IMR-90 (cell line): Measurements from ENCODE around the gene PPM1F. TPM values are rescaled to one million over a fixed set of nuclear protein-coding genes. Genes with fewer than 3 reads are reported as not detected.

Source experiments
- ATAC-seq: fragments of 200-7000 bp; cut with Tn5 transposase; 2 replicates; pipeline ENCODE4 v1.9.1; 2020; ENCODE audit warnings: low read depth, mild to moderate bottlenecking, moderate library complexity
- BruUV-seq: library from RNA; stranded (reverse); fragments of 400-500 nt; replicated peaks from 2 replicates; lab custom pipeline; 2021; lab: Mats Ljungman, UMichigan
- CTCF ChIA-PET: fragments of 300-600 bp; formaldehyde crosslinking; extraction: SDS; loops from one replicate; lab custom pipeline; 2021; ENCODE audit warnings: antibody characterized with exemption; lab: Yijun Ruan, JAX
- POLR2A ChIA-PET: fragments of 300-600 bp; sonication (Branson Sonifier 250); formaldehyde crosslinking; loops from one replicate; lab custom pipeline; 2022; ENCODE audit warnings: antibody characterized with exemption; ENCODE audit not compliant: unreplicated experiment; lab: Charles Lee
- DNase-seq: peaks from one replicate; pipeline ENCODE4 v3.0.0; 2013
- H2AFZ ChIP-seq: replicated peaks from 2 replicates; pipeline ENCODE3; 2013; ENCODE audit warnings: low read length, mild to moderate bottlenecking; ENCODE audit not compliant: poor library complexity
- H2AK5ac ChIP-seq: 2 replicates; pipeline ENCODE4 v1.6.1; 2013; ENCODE audit warnings: low read depth, low read length, inconsistent platforms
- H2AK9ac ChIP-seq: replicated peaks from 2 replicates; pipeline ENCODE3; 2013; ENCODE audit warnings: mild to moderate bottlenecking, low read depth, low read length, moderate library complexity; ENCODE audit not compliant: poor library complexity
- H2BK120ac ChIP-seq: 2 replicates; pipeline ENCODE4 v1.6.1; 2013; ENCODE audit warnings: low read depth, low read length, inconsistent platforms
- H2BK15ac ChIP-seq: 3 replicates; pipeline ENCODE4 v1.6.1; 2013; ENCODE audit warnings: low read depth, low read length, inconsistent platforms
- H2BK20ac ChIP-seq: 2 replicates; pipeline ENCODE4 v1.6.1; 2013; ENCODE audit warnings: low read depth, mild to moderate bottlenecking, inconsistent platforms, low read length, moderate library complexity
- H2BK5ac ChIP-seq: 2 replicates; pipeline ENCODE4 v1.6.1; 2013; ENCODE audit warnings: mild to moderate bottlenecking, low read depth, low read length, inconsistent platforms; ENCODE audit not compliant: poor library complexity, severe bottlenecking
- H3K14ac ChIP-seq: replicated peaks from 2 replicates; pipeline ENCODE4 v1.6.1; 2013; ENCODE audit warnings: low read depth, low read length, inconsistent platforms
- H3K18ac ChIP-seq: 2 replicates; pipeline ENCODE4 v1.6.1; 2013; ENCODE audit warnings: low read depth, low read length, control low read depth
- H3K23ac ChIP-seq: 2 replicates; pipeline ENCODE4 v1.6.1; 2013; ENCODE audit warnings: low read depth, low read length, inconsistent platforms
- H3K27ac ChIP-seq: 2 replicates; pipeline ENCODE4 v1.5.1; 2013; ENCODE audit warnings: mild to moderate bottlenecking, control low read depth, low read length; ENCODE audit not compliant: insufficient read depth
- H3K27me3 ChIP-seq: 2 replicates; pipeline ENCODE4 v1.6.1; 2013; ENCODE audit warnings: low read length; ENCODE audit not compliant: control insufficient read depth, insufficient read depth
- H3K36me3 ChIP-seq: 2 replicates; pipeline ENCODE4 v1.6.1; 2013; ENCODE audit warnings: low read length, mixed read lengths; ENCODE audit not compliant: control insufficient read depth, insufficient read depth
- H3K4ac ChIP-seq: 2 replicates; pipeline ENCODE4 v1.6.1; 2013; ENCODE audit warnings: low read depth, low read length, inconsistent platforms
- H3K4me1 ChIP-seq: 2 replicates; pipeline ENCODE4 v1.6.1; 2013; ENCODE audit warnings: low read length, mixed read lengths; ENCODE audit not compliant: control insufficient read depth, insufficient read depth
- H3K4me2 ChIP-seq: 2 replicates; pipeline ENCODE4 v1.6.1; 2013; ENCODE audit warnings: low read depth, mild to moderate bottlenecking, control low read depth, low read length, moderate library complexity
- H3K4me3 ChIP-seq: 2 replicates; pipeline ENCODE4 v1.5.1; 2013; ENCODE audit warnings: low read depth, mild to moderate bottlenecking, control low read depth, low read length, moderate library complexity; ENCODE audit not compliant: insufficient read depth
- H3K56ac ChIP-seq: 2 replicates; pipeline ENCODE4 v1.6.1; 2013; ENCODE audit warnings: low read length, inconsistent platforms; ENCODE audit not compliant: insufficient read depth; ENCODE audit errors: extremely low read depth
- H3K79me1 ChIP-seq, 2 experiments: 2 replicates each; pipeline ENCODE4 v1.6.1; 2013; ENCODE audit warnings: low read length in 2 of 2, inconsistent platforms in 1 of 2, low read depth in 1 of 2
- H3K9ac ChIP-seq: 2 replicates; pipeline ENCODE4 v1.6.1; 2013; ENCODE audit warnings: low read depth, low read length, control low read depth
- H3K9me1 ChIP-seq: 2 replicates; pipeline ENCODE4 v1.6.1; 2013; ENCODE audit warnings: low read length, inconsistent platforms; ENCODE audit not compliant: insufficient read depth
- H3K9me3 ChIP-seq: 2 replicates; pipeline ENCODE4 v1.6.1; 2013; ENCODE audit warnings: low read length; ENCODE audit not compliant: control insufficient read depth, insufficient read depth
- H4K20me1 ChIP-seq: 2 replicates; pipeline ENCODE4 v1.6.1; 2013; ENCODE audit warnings: low read length, inconsistent platforms; ENCODE audit not compliant: insufficient read depth
- H4K5ac ChIP-seq: 2 replicates; pipeline ENCODE4 v1.6.1; 2013; ENCODE audit warnings: mild to moderate bottlenecking, low read depth, low read length, control low read depth
- H4K8ac ChIP-seq, 2 experiments: 2 replicates each; pipeline ENCODE4 v1.6.1; 2013; ENCODE audit warnings: low read depth in 2 of 2, low read length in 2 of 2, control low read depth in 1 of 2, inconsistent platforms in 1 of 2
- H4K91ac ChIP-seq: 2 replicates; pipeline ENCODE4 v1.6.1; 2013; ENCODE audit warnings: low read depth, low read length, inconsistent platforms; ENCODE audit not compliant: insufficient read depth
- CEBPB ChIP-seq: IDR thresholded peaks from 2 replicates; pipeline ENCODE4 v1.6.1; 2012; ENCODE audit warnings: low read depth, low read length, improper control_type of control experiment
- FOS ChIP-seq: fragments of 150-350 bp; IDR thresholded peaks from 2 replicates; pipeline ENCODE4 v1.6.1; 2016; ENCODE audit warnings: low read depth, low read length
- MAZ ChIP-seq: IDR thresholded peaks from 2 replicates; pipeline ENCODE4 v1.6.1; 2012; ENCODE audit warnings: low read depth, mild to moderate bottlenecking, low read length, improper control_type of control experiment, moderate library complexity, borderline replicate concordance
- POLR2A ChIP-seq: IDR thresholded peaks from 2 replicates; pipeline ENCODE4 v1.6.1; 2012; ENCODE audit warnings: mild to moderate bottlenecking, low read depth, low read length
- RCOR1 ChIP-seq: IDR thresholded peaks from 2 replicates; pipeline ENCODE4 v1.6.1; 2012; ENCODE audit warnings: mild to moderate bottlenecking, low read length, improper control_type of control experiment; ENCODE audit not compliant: insufficient replicate concordance
- WGBS, 2 experiments: methylation state at CpG; one replicate each; pipeline versions ENCODE4 v1.1.5 to v1.1.7; 2013; ENCODE audit warnings: missing lambda C conversion rate in 2 of 2; ENCODE audit not compliant: insufficient read length in 1 of 2; ENCODE audit errors: extremely low coverage in 2 of 2; 5-methylcytosine and 5-hydroxymethylcytosine counted together
- dilution Hi-C: fragments of 300-500 bp; cut with HindIII; formaldehyde crosslinking; loops from one replicate; pipeline ENCODE4 v1.14.3; 2018; ENCODE audit warnings: low sequenced_read_pairs; ENCODE audit not compliant: unreplicated experiment
- in situ Hi-C: fragments of 300-500 bp; cut with MboI; formaldehyde crosslinking; loops from 3 replicates; pipeline ENCODE4 v1.14.3; 2019; ENCODE audit warnings: low sequenced_read_pairs, inconsistent platforms, mixed read lengths
- intact Hi-C: fragments of 100-400 bp; cut with micrococcal nuclease; formaldehyde crosslinking; loops from 2 replicates; pipeline ENCODE4 v1.10.0; 2022
- polyA plus RNA-seq, 3 experiments: library from polyadenylated mRNA; depleted of rRNA; stranded (reverse); fragments of >200 nt; gene quantifications; 2 replicates each; pipeline ENCODE4 v1.2.3, GENCODE V29; 2012; ENCODE audit warnings: low replicate concordance in 1 of 3
- total RNA-seq: library from RNA; depleted of rRNA; stranded (reverse); fragments of >200 nt; gene quantifications from 2 replicates; pipeline ENCODE4 v1.2.3, GENCODE V29; 2012
- TF ChIP-seq, protein P1 (sequence below): fragments of 150-350 bp; IDR thresholded peaks from 2 replicates; pipeline ENCODE4 v1.6.1; 2017; ENCODE audit warnings: mild to moderate bottlenecking, antibody characterized with exemption, low read length, low read depth

PPM1F gene
- total and polyA plus RNA-seq, 2 of the 4 experiments (the other 2 are of a cell fraction): 20.8 to 30.3 TPM

DNA sequence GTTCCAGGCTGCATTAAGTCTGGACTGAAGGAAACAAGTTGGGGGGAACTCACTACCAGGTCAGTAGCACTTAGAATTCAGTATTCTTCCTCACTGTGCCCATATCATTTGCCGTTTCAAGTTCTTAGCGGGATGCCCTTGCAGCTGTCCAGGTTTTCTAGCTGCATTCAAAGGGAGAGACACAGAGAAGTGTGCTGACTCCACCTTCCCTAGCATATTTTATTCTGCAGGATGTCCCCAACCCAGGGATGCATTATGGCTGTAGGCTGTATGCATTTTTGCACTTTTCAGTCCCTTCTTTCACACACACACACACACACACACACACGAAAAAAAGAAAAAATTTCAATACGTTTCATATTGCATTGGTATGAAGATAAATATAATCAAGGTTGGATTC is 49.4 kb downstream of the PPM1F start:
- in situ Hi-C loops (no loop called here), dilution Hi-C loops (no loop called here), intact Hi-C loops (no loop called here)
- H3K56ac ChIP-seq: no peak overlapping the region
- H3K9ac ChIP-seq: no peak overlapping the region
- H4K8ac ChIP-seq: no peak overlapping the region
- H2AFZ ChIP-seq: no peak overlapping the region
- no peak; the same call in 1 of the 2 replicates for ATAC-seq
- no peak overlapping the region for H2BK15ac ChIP-seq
- no peak overlapping the region for H3K23ac ChIP-seq
- no peak for DNase-seq
- 0 out of 2 replicates have a peak, but pooled peaks cover 2% of the 10 kb centered on the region for H3K36me3 ChIP-seq
- H3K27ac ChIP-seq: no peak overlapping the region
- H3K4me1 ChIP-seq: no peaks in the 10 kb centered on the region
- ChIA-PET POLR2A (no interaction called here), CTCF (interaction anchor here (1.2 kb wide), 1 partner anchor 14 kb away, joined by 3 read pairs; no protein-coding TSS in a partner anchor)
- no peaks in the 10 kb centered on the region for H3K79me1 ChIP-seq
- no peak overlapping the region for H2AK5ac ChIP-seq
- H3K4ac ChIP-seq: no peak overlapping the region
- H2BK5ac ChIP-seq: no peak overlapping the region
- no peak overlapping the region for H2BK20ac ChIP-seq
- no peak overlapping the region for H3K14ac ChIP-seq
- TF ChIP-seq, protein P1, sequence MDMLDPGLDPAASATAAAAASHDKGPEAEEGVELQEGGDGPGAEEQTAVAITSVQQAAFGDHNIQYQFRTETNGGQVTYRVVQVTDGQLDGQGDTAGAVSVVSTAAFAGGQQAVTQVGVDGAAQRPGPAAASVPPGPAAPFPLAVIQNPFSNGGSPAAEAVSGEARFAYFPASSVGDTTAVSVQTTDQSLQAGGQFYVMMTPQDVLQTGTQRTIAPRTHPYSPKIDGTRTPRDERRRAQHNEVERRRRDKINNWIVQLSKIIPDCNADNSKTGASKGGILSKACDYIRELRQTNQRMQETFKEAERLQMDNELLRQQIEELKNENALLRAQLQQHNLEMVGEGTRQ: no peak
- TF ChIP-seq RCOR1: no peak
- TF ChIP-seq FOS: no peak
- no peak for TF ChIP-seq MAZ
- TF ChIP-seq CEBPB: no peak
- no peak for TF ChIP-seq POLR2A
- no peak overlapping the region for H4K5ac ChIP-seq
- H2BK120ac ChIP-seq: no peak overlapping the region
- BruUV-seq: no TSS peak
- H3K27me3 ChIP-seq: no peaks in the 10 kb centered on the region
- no peak overlapping the region for H2AK9ac ChIP-seq
- no peak overlapping the region for H3K18ac ChIP-seq
- H4K91ac ChIP-seq: no peak overlapping the region
- H4K20me1 ChIP-seq: no peaks in the 10 kb centered on the region
- H3K4me2 ChIP-seq: no peak overlapping the region
- no CpG with 5 or more reads among the region's 4 CpGs for WGBS, 2 experiments
- no peaks in the 10 kb centered on the region; the same call in 1 of the 2 replicates for H3K9me1 ChIP-seq
- no peaks in the 10 kb centered on the region for H3K9me3 ChIP-seq
- H3K4me3 ChIP-seq: no peak overlapping the region
